Activated naive CD8-positive, alpha-beta T cell treated with anti-CD3 and anti-CD28 coated beads, Interleukin-2, amount 10 ng/mL, durations not matched to agents 7 days and 5 days (primary cell): ENCODE results near the gene HMGN4. TPM values are rescaled to one million over a fixed set of nuclear protein-coding genes. Genes with fewer than 3 reads are reported as not detected.

Experiments used
- ATAC-seq: fragments of 150-1000 bp; cut with Tn5 transposase; one replicate; pipeline ENCODE4 v1.10.0; 2021; ENCODE audit warnings: low read depth, moderate library complexity
- POLR2A ChIA-PET: fragments of 350-600 bp; sonication (Branson Sonifier 250); formaldehyde crosslinking; loops from one replicate; lab custom pipeline; 2021; ENCODE audit warnings: antibody characterized with exemption; lab: Charles Lee
- DNase-seq: peaks from one replicate; pipeline ENCODE4 v3.0.0; 2021
- H3K27ac Mint-ChIP-seq: one replicate; pipeline ENCODE4 v1.8.0; 2022; ENCODE audit warnings: mild to moderate bottlenecking, mixed read lengths
- H3K27me3 Mint-ChIP-seq: one replicate; pipeline ENCODE4 v1.8.0; 2022; ENCODE audit warnings: mild to moderate bottlenecking, moderate library complexity, mixed read lengths
- H3K36me3 Mint-ChIP-seq: one replicate; pipeline ENCODE4 v1.8.0; 2021; ENCODE audit warnings: mild to moderate bottlenecking, mixed read lengths
- H3K4me1 Mint-ChIP-seq: one replicate; pipeline ENCODE4 v1.8.0; 2021; ENCODE audit warnings: mixed read lengths
- H3K4me3 Mint-ChIP-seq: one replicate; pipeline ENCODE4 v1.8.0; 2022; ENCODE audit warnings: mild to moderate bottlenecking, moderate library complexity, mixed read lengths
- H3K9me3 Mint-ChIP-seq: one replicate; pipeline ENCODE4 v1.8.0; 2021; ENCODE audit warnings: mixed read lengths
- total RNA-seq, 2 experiments: library from RNA; stranded (reverse); gene quantifications; one replicate each; pipeline ENCODE4 v1.2.3, GENCODE V29; 2021

HMGN4 gene
- 10 to 100 TPM; 83.1 to 86.4 TPM for total RNA-seq

DNA sequence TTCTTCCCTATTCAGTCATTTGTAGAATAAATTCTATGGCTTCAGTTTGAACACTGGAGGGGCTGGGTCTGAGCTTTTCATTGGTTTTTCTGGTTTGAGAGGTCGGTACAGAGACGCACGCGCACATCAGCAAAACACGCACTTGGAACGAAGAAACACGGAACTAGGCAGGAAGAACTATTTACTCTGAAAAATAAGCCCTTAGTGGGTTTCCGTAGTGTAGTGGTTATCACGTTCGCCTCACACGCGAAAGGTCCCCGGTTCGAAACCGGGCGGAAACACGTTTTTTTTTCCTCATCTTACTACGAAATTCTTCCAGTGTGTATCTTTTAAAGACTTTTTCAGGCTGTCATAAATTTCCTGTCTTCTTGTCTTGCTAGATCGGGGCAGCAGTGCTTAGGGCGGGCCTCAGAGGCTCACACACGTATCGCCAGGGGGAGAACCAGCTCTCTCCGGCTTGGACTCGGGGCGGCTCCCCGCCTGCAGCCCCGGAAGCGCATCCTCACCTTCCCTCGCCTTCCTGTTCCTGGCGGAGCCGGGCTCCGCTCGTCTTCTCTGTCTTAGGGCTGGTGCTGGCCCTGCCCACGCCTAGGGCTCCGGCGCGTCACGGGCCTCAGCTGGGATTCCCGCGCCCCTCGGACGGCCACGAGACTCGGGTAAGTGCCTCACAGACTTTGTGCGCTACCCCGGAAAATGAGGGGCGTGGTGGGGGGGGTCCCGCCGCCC, at the start of gene HMGN4:
Gene HMGN4, plus strand, starts transcription at position 521 of the 726 bp plus-strand sequence. CDS start 6,841 bp downstream, outside the sequence.
- Mint-ChIP-seq H3K27ac (peak within 1 kb of the TSS; percentile 97), H3K9me3 (no peaks in the 10 kb centered on the region), H3K36me3 (peaks cover 14% of the 10 kb centered on the region), H3K4me1 (peaks cover 46% of the 10 kb centered on the region), H3K4me3 (peak within 1 kb of the TSS; percentile 94), H3K27me3 (no peaks in the 10 kb centered on the region)
- POLR2A ChIA-PET = interaction anchor here (0.7 to 3.6 kb wide), 21 partner anchors 9 to 1328 kb away, joined by 3 to 24 read pairs (median 4); a partner anchor contains a TSS
- peak; percentile 78 for DNase-seq
- ATAC-seq = peak; percentile 69

DNA sequence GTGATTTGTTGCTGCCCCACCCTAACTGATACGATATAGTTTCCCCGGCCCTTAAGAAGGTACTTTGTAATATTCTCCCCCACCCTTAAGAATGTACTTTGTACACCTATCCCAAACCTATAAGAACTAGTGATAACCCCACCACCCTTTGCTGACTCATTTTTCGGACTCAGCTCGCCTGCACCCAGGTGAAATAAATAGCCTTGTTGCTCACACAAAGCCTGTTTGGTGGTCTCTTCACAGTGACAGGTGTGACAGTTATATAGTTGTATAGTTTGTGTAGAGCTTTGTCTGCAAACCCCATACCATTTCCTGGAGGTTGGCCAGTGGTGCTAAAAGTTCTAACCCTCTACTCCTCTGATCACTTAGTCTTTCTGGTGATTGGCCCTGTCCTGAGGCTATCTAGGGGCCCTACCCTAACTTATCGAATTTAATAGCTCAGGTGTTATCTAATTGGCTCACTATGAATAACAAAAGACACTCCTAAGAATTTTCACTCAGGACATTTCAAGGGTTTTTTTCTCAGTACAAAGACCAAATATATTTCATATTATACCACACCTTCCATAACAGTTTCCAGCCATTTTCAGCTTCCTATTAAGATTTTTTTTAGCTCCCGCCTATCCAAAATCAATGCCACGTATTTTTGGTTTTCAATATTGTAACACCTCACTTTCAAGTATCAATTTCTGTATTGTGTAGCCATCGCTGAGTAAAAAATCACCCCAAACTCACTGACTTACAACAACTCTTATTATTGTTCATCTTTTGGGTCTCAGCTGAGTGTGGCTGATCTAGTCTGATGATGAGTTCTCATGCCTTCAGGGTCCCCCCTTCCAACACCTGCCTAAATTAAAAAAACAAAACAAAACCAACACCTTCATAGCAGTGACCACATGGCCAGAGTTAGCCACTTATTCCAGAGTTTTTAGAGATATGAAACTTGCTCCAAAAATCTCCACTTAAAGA, 47.9 kb upstream of the HMGN4 start:
- Mint-ChIP-seq H3K27ac (no peak overlapping the region), H3K9me3 (peaks cover 11% of the 10 kb centered on the region), H3K4me1 (peaks cover 20% of the 10 kb centered on the region), H3K4me3 (no peak overlapping the region), H3K36me3 (peaks cover 6% of the 10 kb centered on the region), H3K27me3 (no peaks in the 10 kb centered on the region)
- DNase-seq = no peak
- POLR2A ChIA-PET = interaction anchor here (1.1 kb wide), 1 partner anchor 11 kb away, joined by 3 read pairs; no protein-coding TSS in a partner anchor
- ATAC-seq = no peak

DNA sequence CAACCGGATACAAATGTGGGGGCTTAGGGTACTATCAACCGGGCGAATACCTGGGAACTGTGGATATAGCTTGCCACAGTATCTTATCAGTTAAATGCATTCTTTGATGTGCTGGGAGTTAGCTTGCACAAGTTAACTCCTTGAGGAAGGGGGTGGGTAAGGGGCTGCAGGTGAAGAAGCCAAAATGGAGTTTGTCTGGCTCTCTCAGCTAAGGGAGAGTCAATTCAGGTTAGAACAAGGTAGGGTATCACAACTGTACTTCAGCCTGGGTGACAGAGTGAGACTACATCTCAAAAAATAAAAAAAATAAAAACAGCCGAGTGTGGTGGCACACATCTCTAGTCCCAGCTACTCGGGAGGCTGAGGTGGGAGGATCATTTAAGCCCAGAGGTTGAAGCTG, 46.6 kb upstream of the HMGN4 start:
- no peak overlapping the region for H3K4me3 Mint-ChIP-seq
- no peak overlapping the region for H3K27ac Mint-ChIP-seq
- POLR2A ChIA-PET = interaction anchor here (0.6 kb wide), 1 partner anchor 46 kb away, joined by 3 read pairs; no protein-coding TSS in a partner anchor
- H3K36me3 Mint-ChIP-seq = peaks cover 6% of the 10 kb centered on the region
- DNase-seq = no peak
- ATAC-seq = no peak
- peaks cover 20% of the 10 kb centered on the region for H3K4me1 Mint-ChIP-seq
- peaks cover 5% of the 10 kb centered on the region for H3K27me3 Mint-ChIP-seq
- H3K9me3 Mint-ChIP-seq = peaks cover 9% of the 10 kb centered on the region

DNA sequence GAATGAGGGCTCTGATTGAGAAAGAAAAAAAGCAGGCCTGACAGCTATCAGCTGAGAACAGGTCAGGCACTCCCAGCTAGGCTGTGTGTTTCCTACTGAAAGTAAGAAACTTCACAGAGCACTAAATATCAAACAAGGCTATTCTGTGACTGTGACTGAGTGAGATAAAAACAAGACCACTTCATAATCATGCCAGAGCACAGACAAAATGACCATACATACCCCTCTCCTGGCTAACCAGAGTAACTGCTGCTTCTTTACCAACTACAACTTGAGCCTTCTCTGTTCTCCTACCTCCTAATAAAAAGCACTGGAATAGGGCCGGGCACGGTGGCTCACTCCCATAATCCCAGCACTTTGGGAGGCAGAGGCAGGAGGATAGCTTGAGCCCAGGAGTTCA, 44.9 kb upstream of the HMGN4 start:
- Mint-ChIP-seq H3K4me1 (peaks cover 23% of the 10 kb centered on the region), H3K36me3 (peaks cover 1% of the 10 kb centered on the region), H3K9me3 (no peaks in the 10 kb centered on the region), H3K27me3 (peaks cover 5% of the 10 kb centered on the region), H3K27ac (peak overlapping the region; percentile 9), H3K4me3 (no peak overlapping the region)
- DNase-seq (no peak), ATAC-seq (peak; percentile 71)
- POLR2A ChIA-PET = interaction anchor here (0.6 kb wide), 1 partner anchor 165 kb away, joined by 3 read pairs; no protein-coding TSS in a partner anchor

DNA sequence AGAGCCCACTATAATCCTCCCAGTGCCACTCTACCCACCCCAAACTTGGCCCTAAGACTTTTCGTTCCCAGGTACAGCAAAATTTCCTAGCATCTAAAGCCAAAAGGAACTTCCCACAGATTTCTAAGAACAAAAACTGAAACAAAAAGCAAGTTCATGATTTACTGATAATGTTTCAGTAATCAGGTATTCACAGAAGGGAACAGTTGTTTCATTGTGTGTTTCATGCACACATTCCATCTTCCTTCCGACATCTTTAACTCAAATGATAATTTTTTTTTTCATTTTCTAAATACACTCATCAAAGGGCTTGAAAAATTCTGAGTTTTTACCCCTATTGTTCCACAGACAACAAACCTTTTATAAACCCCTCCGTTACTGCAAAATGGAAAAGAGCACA, 44.0 kb upstream of the HMGN4 start:
- peak overlapping the region; percentile 52 for H3K4me3 Mint-ChIP-seq
- POLR2A ChIA-PET = interaction anchor here (1.0 kb wide), 1 partner anchor 20 kb away, joined by 5 read pairs; no protein-coding TSS in a partner anchor
- H3K4me1 Mint-ChIP-seq = peaks cover 23% of the 10 kb centered on the region
- peak overlapping the region; percentile 70 for H3K27ac Mint-ChIP-seq
- DNase-seq = no peak
- ATAC-seq = no peak
- no peaks in the 10 kb centered on the region for H3K36me3 Mint-ChIP-seq
- H3K27me3 Mint-ChIP-seq = peaks cover 5% of the 10 kb centered on the region
- no peaks in the 10 kb centered on the region for H3K9me3 Mint-ChIP-seq

DNA sequence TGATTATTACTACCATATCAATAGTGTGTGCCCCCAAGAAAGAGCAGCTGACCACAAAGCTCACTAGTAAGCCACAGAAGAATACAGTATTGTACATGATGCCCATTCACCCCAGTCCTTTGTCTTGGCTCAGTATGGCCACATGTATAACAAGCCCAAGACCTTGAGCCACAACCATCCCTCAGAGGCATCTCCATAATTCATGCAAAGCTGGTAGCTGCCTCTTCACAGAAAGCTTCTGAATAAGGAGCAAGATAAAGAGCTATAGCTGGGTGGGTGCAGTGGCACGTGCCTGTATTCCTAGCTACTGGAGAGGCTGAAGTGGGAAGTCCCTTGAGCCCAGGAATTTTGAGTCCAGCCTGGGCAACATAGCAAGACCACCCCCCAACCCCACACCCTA, 42.9 kb upstream of the HMGN4 start:
- ATAC-seq = no peak
- no peaks in the 10 kb centered on the region for H3K9me3 Mint-ChIP-seq
- H3K27me3 Mint-ChIP-seq = peaks cover 5% of the 10 kb centered on the region
- H3K4me3 Mint-ChIP-seq = no peak overlapping the region
- H3K27ac Mint-ChIP-seq = no peak overlapping the region
- no peaks in the 10 kb centered on the region for H3K36me3 Mint-ChIP-seq
- peaks cover 25% of the 10 kb centered on the region for H3K4me1 Mint-ChIP-seq
- POLR2A ChIA-PET = interaction anchor here (0.6 kb wide), 1 partner anchor 138 kb away, joined by 3 read pairs; no protein-coding TSS in a partner anchor
- no peak for DNase-seq

DNA sequence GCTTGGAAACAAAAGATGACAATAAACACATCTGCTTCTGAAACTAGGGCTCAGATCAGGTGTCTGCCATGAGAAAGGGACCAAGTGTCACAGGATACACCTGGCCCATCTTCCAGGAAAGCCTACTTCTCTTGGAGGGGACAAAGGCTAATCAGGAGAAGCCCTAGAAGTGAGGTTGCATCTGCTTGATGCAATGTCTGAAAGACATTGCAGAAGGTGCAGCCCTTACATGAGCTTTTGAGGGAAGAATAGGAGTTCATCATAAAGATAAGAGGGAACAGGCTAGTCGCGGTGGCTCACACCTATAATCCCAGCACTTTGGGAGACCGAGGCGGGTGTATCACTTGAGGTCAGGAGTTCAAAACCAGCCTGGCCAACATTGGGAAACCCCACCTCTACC, 40.6 kb upstream of the HMGN4 start:
- H3K4me1 Mint-ChIP-seq = peaks cover 38% of the 10 kb centered on the region
- no peak for ATAC-seq
- no peak overlapping the region for H3K27ac Mint-ChIP-seq
- POLR2A ChIA-PET = no interaction called here
- DNase-seq = no peak
- no peak overlapping the region for H3K4me3 Mint-ChIP-seq
- H3K9me3 Mint-ChIP-seq = no peaks in the 10 kb centered on the region
- no peaks in the 10 kb centered on the region for H3K36me3 Mint-ChIP-seq
- H3K27me3 Mint-ChIP-seq = peaks cover 22% of the 10 kb centered on the region

DNA sequence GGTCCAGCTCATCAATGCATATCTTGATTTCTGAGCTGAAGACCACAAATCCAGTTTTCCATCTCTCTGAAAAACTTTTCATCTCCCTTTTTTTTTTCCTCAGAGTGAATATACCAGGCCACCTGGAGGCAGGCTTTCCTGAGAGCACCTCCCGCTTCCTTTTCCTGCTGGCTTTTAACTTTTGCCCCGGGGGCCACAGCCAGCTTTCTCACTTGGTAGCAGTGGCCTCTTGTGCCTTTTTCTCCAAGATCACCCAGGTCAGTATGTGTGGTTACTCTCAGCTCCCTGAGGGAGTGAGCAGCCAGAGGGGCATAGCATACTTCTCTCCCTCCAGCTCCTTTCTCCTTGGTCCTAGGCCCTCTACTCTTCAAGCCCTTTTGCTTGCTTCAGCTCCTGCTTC, 38.1 kb upstream of the HMGN4 start, which contains the start of gene BTN1A1:
Gene BTN1A1, plus strand, starts transcription at position 202 of the 400 bp plus-strand sequence. CDS start 984 bp downstream, outside the sequence.
- no peaks in the 10 kb centered on the region for H3K36me3 Mint-ChIP-seq
- no peaks in the 10 kb centered on the region for H3K9me3 Mint-ChIP-seq
- H3K27ac Mint-ChIP-seq = no peak within 1 kb of the TSS
- peaks cover 46% of the 10 kb centered on the region for H3K27me3 Mint-ChIP-seq
- no peak within 1 kb of the TSS for H3K4me3 Mint-ChIP-seq
- ATAC-seq (no peak), DNase-seq (no peak)
- peaks cover 20% of the 10 kb centered on the region for H3K4me1 Mint-ChIP-seq
- POLR2A ChIA-PET = no interaction called here

DNA sequence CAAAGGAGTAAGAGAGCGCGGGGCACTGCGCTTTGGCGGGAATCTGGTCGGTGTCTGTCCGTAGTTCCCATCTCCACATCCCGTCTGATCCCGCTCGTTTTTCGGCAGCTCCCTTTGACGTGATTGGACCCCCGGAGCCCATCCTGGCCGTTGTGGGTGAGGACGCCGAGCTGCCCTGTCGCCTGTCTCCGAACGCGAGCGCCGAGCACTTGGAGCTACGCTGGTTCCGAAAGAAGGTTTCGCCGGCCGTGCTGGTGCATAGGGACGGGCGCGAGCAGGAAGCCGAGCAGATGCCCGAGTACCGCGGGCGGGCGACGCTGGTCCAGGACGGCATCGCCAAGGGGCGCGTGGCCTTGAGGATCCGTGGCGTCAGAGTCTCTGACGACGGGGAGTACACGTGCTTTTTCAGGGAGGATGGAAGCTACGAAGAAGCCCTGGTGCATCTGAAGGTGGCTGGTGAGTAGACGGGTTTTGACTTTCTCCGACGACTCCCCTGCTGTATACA, 36.6 kb upstream of the HMGN4 start:
- Mint-ChIP-seq H3K4me3 (peak overlapping the region; percentile 84), H3K36me3 (no peaks in the 10 kb centered on the region), H3K9me3 (no peaks in the 10 kb centered on the region), H3K27ac (peak overlapping the region; percentile 70), H3K4me1 (peaks cover 20% of the 10 kb centered on the region), H3K27me3 (peaks cover 45% of the 10 kb centered on the region)
- POLR2A ChIA-PET = interaction anchor here (1.9 to 2.0 kb wide), 2 partner anchors 27 to 37 kb away, joined by 5 to 7 read pairs; partner anchors contain the start of gene HMGN4
- peak; percentile 50 for DNase-seq
- peak; percentile 63 for ATAC-seq

DNA sequence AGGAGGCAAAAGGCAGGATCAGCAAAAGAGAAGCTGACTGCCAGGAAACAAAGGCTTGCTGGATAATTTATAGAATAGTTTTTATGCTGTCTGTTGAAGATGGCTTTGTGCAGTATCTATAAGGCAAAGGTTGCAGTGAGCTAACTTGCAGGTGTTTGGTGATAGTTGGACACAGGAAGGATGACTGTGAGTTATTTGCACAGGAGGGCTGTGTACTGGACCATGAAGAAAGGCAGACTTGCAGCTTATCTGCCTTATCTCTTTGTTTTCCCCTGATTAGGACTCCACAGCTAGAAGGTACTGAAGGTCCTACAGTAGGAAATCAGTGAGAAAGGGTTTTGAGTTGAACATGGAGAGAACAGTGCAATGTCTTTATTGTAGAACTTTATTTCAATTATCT, 36.0 kb upstream of the HMGN4 start:
- no peak overlapping the region for H3K27ac Mint-ChIP-seq
- H3K9me3 Mint-ChIP-seq = no peaks in the 10 kb centered on the region
- H3K4me3 Mint-ChIP-seq = peak overlapping the region; percentile 84
- no peaks in the 10 kb centered on the region for H3K36me3 Mint-ChIP-seq
- ATAC-seq = no peak
- H3K4me1 Mint-ChIP-seq = peaks cover 20% of the 10 kb centered on the region
- POLR2A ChIA-PET = interaction anchor here (0.6 to 2.0 kb wide), 3 partner anchors 28 to 622 kb away, joined by 3 to 7 read pairs (median 5); partner anchors contain the start of gene HMGN4
- DNase-seq = no peak
- H3K27me3 Mint-ChIP-seq = peaks cover 49% of the 10 kb centered on the region

DNA sequence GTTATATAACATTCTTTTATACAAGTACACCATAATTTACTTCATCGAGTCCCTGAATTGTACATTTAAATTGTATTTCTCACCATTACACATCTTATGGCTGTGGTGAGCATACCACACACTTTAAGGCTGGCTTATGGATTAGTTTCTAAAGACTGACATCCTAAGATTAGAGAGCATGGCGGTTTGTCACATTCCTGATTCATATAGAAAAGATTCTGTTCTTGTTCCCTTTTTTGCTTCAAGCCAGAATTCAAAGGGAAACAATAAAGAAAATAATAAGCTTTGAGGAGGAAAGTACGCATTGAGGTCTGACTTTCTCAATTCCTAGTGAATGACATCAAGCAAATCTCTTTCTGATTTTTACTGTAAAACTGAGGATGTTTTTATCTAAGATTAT, 35.5 kb upstream of the HMGN4 start:
- Mint-ChIP-seq H3K27me3 (peaks cover 49% of the 10 kb centered on the region), H3K4me3 (no peak overlapping the region), H3K27ac (no peak overlapping the region), H3K4me1 (peaks cover 18% of the 10 kb centered on the region), H3K36me3 (no peaks in the 10 kb centered on the region), H3K9me3 (no peaks in the 10 kb centered on the region)
- POLR2A ChIA-PET = interaction anchor here (0.6 to 2.0 kb wide), 3 partner anchors 28 to 622 kb away, joined by 3 to 7 read pairs (median 5); partner anchors contain the start of gene HMGN4
- ATAC-seq (no peak), DNase-seq (no peak)

DNA sequence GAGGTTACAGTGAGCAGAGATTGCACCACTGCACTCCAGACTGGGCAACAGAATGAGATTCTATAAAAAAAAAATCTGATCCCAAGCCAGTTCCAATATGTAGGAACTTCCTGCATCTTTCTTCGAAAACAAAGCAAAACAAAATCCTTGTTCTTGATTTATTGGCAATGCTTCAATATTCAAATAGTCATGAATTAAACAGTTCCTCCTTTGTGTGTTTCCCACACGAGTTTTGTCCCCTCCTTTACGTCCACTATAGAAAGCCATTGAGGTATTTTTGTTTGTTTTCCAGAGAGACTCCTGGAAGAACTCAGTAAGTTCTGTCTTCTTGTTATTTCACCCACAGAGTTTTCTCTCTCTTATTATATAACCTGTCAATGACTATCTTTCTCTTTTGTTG, 30.5 kb upstream of the HMGN4 start:
- DNase-seq (no peak), ATAC-seq (no peak)
- H3K9me3 Mint-ChIP-seq = no peaks in the 10 kb centered on the region
- POLR2A ChIA-PET = no interaction called here
- peaks cover 33% of the 10 kb centered on the region for H3K27me3 Mint-ChIP-seq
- no peak overlapping the region for H3K4me3 Mint-ChIP-seq
- H3K4me1 Mint-ChIP-seq = no peaks in the 10 kb centered on the region
- H3K36me3 Mint-ChIP-seq = no peaks in the 10 kb centered on the region
- no peak overlapping the region for H3K27ac Mint-ChIP-seq
